ENCODE results near the gene SLC24A3. TPM values are rescaled to one million over a fixed set of nuclear protein-coding genes. Genes with fewer than 3 reads are reported as not detected.

SLC24A3 gene
- total RNA-seq, 1 donor from 2014 or later = 0.96 TPM

DNA sequence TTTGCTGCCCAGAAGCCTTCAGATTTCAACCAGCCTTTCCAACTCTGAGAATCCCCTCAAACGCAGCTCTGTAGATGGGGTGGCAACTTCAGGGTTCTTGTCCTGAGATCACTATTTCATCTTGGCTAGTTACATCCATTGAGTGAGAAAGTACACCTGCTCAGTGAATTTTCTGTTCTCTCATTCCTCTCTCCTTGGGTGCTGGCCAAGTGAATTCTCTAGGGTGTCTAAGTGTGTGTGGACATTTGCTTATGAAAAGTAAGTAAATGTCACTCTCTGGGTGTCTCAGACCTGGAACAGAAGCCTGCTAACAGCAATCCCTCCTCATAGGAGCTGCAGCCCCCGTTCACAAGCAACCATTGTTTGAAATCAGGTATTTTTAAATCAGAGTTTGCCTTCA, 549.4 kb downstream of the SLC24A3 start:
- Mint-ChIP-seq H3K27ac (peak overlapping the region; percentile 7), H3K36me3 (ENCODE audit: insufficient read depth) (peaks cover 1% of the 10 kb centered on the region), H3K4me3 (ENCODE audit: low read depth) (no peak overlapping the region), H3K4me1 (ENCODE audit: low read depth) (peaks cover 35% of the 10 kb centered on the region), H3K9me3 (ENCODE audit: low read depth) (no peaks in the 10 kb centered on the region), H3K27me3 (no peaks in the 10 kb centered on the region)
- no peak for TF ChIP-seq CTCF (IDR thresholded peaks at IDR 0.05; ENCODE audit: unreplicated experiment)
- DNase-seq (ENCODE audit: low spot score, unreplicated experiment) = no peak

DNA sequence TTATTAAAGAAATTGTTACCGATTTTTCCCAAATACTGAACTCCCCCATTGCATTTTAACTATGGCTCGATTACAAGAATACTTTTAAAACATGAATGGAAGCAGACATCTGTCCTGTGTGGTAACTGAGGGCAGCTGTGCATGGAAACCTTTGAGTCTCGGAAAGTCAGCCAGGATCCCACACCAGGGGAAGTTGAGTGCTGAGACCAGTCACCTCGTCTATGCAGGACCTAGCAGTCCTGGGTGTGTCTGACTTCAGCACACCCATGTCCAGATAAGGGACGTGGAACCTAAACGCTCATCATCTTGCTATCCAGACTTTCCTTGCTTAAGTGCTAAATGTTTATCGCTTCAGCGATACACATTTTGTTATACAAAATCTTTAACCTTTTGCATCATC, 551.8 kb downstream of the SLC24A3 start:
- TF ChIP-seq CTCF (IDR thresholded peaks at IDR 0.05; ENCODE audit: unreplicated experiment) = no peak
- Mint-ChIP-seq H3K9me3 (ENCODE audit: low read depth) (no peaks in the 10 kb centered on the region), H3K4me1 (ENCODE audit: low read depth) (peaks cover 38% of the 10 kb centered on the region), H3K36me3 (ENCODE audit: insufficient read depth) (peaks cover 3% of the 10 kb centered on the region), H3K27me3 (no peaks in the 10 kb centered on the region), H3K27ac (no peak overlapping the region), H3K4me3 (ENCODE audit: low read depth) (no peak overlapping the region)
- DNase-seq (ENCODE audit: low spot score, unreplicated experiment) = no peak

DNA sequence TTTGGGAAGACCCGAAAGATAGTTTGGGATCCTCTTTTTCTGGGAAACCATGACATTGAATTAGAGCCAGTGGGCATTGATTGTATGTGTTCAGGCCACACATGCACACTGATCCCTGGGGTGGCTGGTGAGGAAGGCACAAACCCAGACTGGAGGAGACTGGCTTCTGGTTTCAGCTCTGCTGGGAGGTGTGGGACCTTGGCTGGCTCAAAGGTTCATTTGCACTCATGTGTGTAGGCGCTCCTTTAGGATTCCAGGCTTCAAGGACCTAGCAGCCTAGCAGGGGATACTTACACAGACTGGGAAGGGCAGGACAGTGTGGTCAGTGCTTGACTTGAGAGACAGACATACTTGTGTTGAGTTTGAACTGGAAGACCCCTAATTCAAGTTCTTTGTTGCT, 552.8 kb downstream of the SLC24A3 start:
- H3K36me3 Mint-ChIP-seq (ENCODE audit: insufficient read depth) = peaks cover 3% of the 10 kb centered on the region
- no peak overlapping the region for H3K4me3 Mint-ChIP-seq (ENCODE audit: low read depth)
- TF ChIP-seq CTCF (IDR thresholded peaks at IDR 0.05; ENCODE audit: unreplicated experiment) = no peak
- H3K27ac Mint-ChIP-seq = no peak overlapping the region
- H3K9me3 Mint-ChIP-seq (ENCODE audit: low read depth) = no peaks in the 10 kb centered on the region
- H3K27me3 Mint-ChIP-seq = no peaks in the 10 kb centered on the region
- H3K4me1 Mint-ChIP-seq (ENCODE audit: low read depth) = peaks cover 37% of the 10 kb centered on the region
- no peak for DNase-seq (ENCODE audit: low spot score, unreplicated experiment)

DNA sequence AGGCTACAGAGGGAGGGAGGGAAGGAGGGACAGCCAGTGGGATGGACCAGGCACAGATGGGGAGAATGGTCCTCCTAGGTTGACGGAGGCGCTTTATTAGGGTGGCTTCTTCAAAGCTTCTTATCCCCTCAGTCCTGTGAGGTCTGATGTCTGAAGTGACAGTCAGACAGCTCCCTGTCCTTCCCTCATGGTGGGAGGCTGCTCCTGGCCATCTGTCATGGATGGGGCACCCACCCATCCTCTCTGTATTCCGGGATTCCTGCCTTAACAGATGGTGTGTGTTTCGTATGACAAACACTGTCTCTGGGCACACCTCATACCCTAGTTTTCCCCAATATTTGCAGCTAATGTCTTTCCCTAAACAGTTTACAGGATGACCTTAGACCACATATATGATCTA, 553.5 kb downstream of the SLC24A3 start:
- Mint-ChIP-seq H3K27ac (no peak overlapping the region), H3K36me3 (ENCODE audit: insufficient read depth) (peaks cover 2% of the 10 kb centered on the region)

GRCh38 chr20:19767070-19767469, 554.6 kb downstream of the SLC24A3 start:
- peak overlapping the region; percentile 95 for H3K27ac Mint-ChIP-seq
- peaks cover 35% of the 10 kb centered on the region for H3K4me1 Mint-ChIP-seq (ENCODE audit: low read depth)
- H3K9me3 Mint-ChIP-seq (ENCODE audit: low read depth) = no peaks in the 10 kb centered on the region
- DNase-seq (ENCODE audit: low spot score, unreplicated experiment) = no peak
- peak overlapping the region; percentile 37 for H3K4me3 Mint-ChIP-seq (ENCODE audit: low read depth)
- H3K36me3 Mint-ChIP-seq (ENCODE audit: insufficient read depth) = peaks cover 2% of the 10 kb centered on the region
- no peak for TF ChIP-seq CTCF (IDR thresholded peaks at IDR 0.05; ENCODE audit: unreplicated experiment)
- H3K27me3 Mint-ChIP-seq = no peaks in the 10 kb centered on the region

More for the DNA sequence above, 553.5 kb downstream of the SLC24A3 start:
- no peaks in the 10 kb centered on the region for H3K27me3 Mint-ChIP-seq
- no peaks in the 10 kb centered on the region for H3K9me3 Mint-ChIP-seq (ENCODE audit: low read depth)
- no peak for TF ChIP-seq CTCF (IDR thresholded peaks at IDR 0.05; ENCODE audit: unreplicated experiment)
- DNase-seq (ENCODE audit: low spot score, unreplicated experiment) = no peak
- H3K4me1 Mint-ChIP-seq (ENCODE audit: low read depth) = peaks cover 35% of the 10 kb centered on the region
- no peak overlapping the region for H3K4me3 Mint-ChIP-seq (ENCODE audit: low read depth)
